ENCODE measurements around the gene NEURL1B. TPM values are rescaled to one million over a fixed set of nuclear protein-coding genes. Genes with fewer than 3 reads are reported as not detected.

Gene NEURL1B
- polyA plus RNA-seq, 1 donor (not counting 4 experiments of a cell fraction or from before 2014, with no cell fraction given), result 0.43 TPM

- no peaks in the 10 kb centered on the region for H3K9me1 ChIP-seq (ENCODE audit: control insufficient read depth, extremely low read depth, insufficient read depth, low read length)
- no peak for FAIRE-seq
- no peak overlapping the region for H3K9ac ChIP-seq (ENCODE audit: control insufficient read depth, extremely low read depth, insufficient read depth, low read length)
- no peaks in the 10 kb centered on the region for H3K79me2 ChIP-seq (ENCODE audit: control insufficient read depth, insufficient read depth, low read length)
- H3K4me2 ChIP-seq (ENCODE audit: control insufficient read depth, extremely low read depth, insufficient read depth, low read depth, low read length), result no peak overlapping the region
- H3K4me3 ChIP-seq (ENCODE audit: control insufficient read depth in 2 of 3, extremely low read depth in 1 of 3, insufficient read depth in 2 of 3, low read depth in 1 of 3, low read length in 3 of 3), result no peak overlapping the region
- TF ChIP-seq CTCF (optimal IDR thresholded peaks at IDR 0.05 in 1 of 3, IDR thresholded peaks at IDR 0.05 in 1 of 3, conservative IDR thresholded peaks at IDR 0.05 in 1 of 3; ENCODE audit: extremely low read depth in 1 of 3, insufficient read depth in 2 of 3, low read length in 3 of 3) (no peak), EZH2 (IDR thresholded peaks at IDR 0.05; ENCODE audit: low read length) (no peak)
- no peak overlapping the region for H2AFZ ChIP-seq (ENCODE audit: control insufficient read depth, low read length)
- H3K27ac ChIP-seq (ENCODE audit: control insufficient read depth, insufficient read depth, low read length), result no peak overlapping the region
- no peaks in the 10 kb centered on the region for H4K20me1 ChIP-seq (ENCODE audit: control insufficient read depth, extremely low read depth, insufficient read depth, low read length)
- no peaks in the 10 kb centered on the region for H3K36me3 ChIP-seq (ENCODE audit: control insufficient read depth in 2 of 2, extremely low read depth in 1 of 2, insufficient read depth in 2 of 2, low read length in 2 of 2)
- dilution Hi-C loops (cut with MboI; ENCODE audit: extremely low pct_ligation_motif_present, low sequenced_read_pairs), result loop anchor here (25.0 kb wide), 1 partner anchor 192 kb away; no protein-coding TSS in a partner anchor
- no peak for DNase-seq (ENCODE audit: low read depth, low spot score)
- no peaks in the 10 kb centered on the region for H3K9me3 ChIP-seq (ENCODE audit: control insufficient read depth, low read depth, low read length)
- no peaks in the 10 kb centered on the region for H3K27me3 ChIP-seq (ENCODE audit: control insufficient read depth, extremely low read depth, insufficient read depth, low read length)
- H3K4me1 ChIP-seq (ENCODE audit: control insufficient read depth, extremely low read depth, insufficient read depth, low read length), result no peaks in the 10 kb centered on the region
These were observed 38.7 kb downstream of the NEURL1B start for GRCh38 chr5:172679628-172680212.

GRCh38 chr5:172680921-172681320 lies 39.9 kb downstream of the NEURL1B start:
- no peaks in the 10 kb centered on the region for H3K4me1 ChIP-seq (ENCODE audit: control insufficient read depth, extremely low read depth, insufficient read depth, low read length)
- FAIRE-seq, result no peak
- no peak for TF ChIP-seq EZH2 (IDR thresholded peaks at IDR 0.05; ENCODE audit: low read length)
- TF ChIP-seq CTCF (optimal IDR thresholded peaks at IDR 0.05 in 1 of 3, IDR thresholded peaks at IDR 0.05 in 1 of 3, conservative IDR thresholded peaks at IDR 0.05 in 1 of 3; ENCODE audit: extremely low read depth in 1 of 3, insufficient read depth in 2 of 3, low read length in 3 of 3), result no peak

More at GRCh38 chr5:172680921-172681320, 39.9 kb downstream of the NEURL1B start:
- H2AFZ ChIP-seq (ENCODE audit: control insufficient read depth, low read length), result no peak overlapping the region
- no peaks in the 10 kb centered on the region for H3K79me2 ChIP-seq (ENCODE audit: control insufficient read depth, insufficient read depth, low read length)
- no peaks in the 10 kb centered on the region for H3K27me3 ChIP-seq (ENCODE audit: control insufficient read depth, extremely low read depth, insufficient read depth, low read length)
- H3K4me3 ChIP-seq (ENCODE audit: control insufficient read depth in 2 of 3, extremely low read depth in 1 of 3, insufficient read depth in 2 of 3, low read depth in 1 of 3, low read length in 3 of 3), result no peak overlapping the region
- no peak overlapping the region for H3K4me2 ChIP-seq (ENCODE audit: control insufficient read depth, extremely low read depth, insufficient read depth, low read depth, low read length)
- H3K9ac ChIP-seq (ENCODE audit: control insufficient read depth, extremely low read depth, insufficient read depth, low read length), result no peak overlapping the region
- no peaks in the 10 kb centered on the region for H3K9me3 ChIP-seq (ENCODE audit: control insufficient read depth, low read depth, low read length)
- H3K9me1 ChIP-seq (ENCODE audit: control insufficient read depth, extremely low read depth, insufficient read depth, low read length), result no peaks in the 10 kb centered on the region
- DNase-seq (ENCODE audit: low read depth, low spot score), result no peak
- dilution Hi-C loops (cut with MboI; ENCODE audit: extremely low pct_ligation_motif_present, low sequenced_read_pairs), result loop anchor here (25.0 kb wide), 1 partner anchor 194 kb away; no protein-coding TSS in a partner anchor
- H4K20me1 ChIP-seq (ENCODE audit: control insufficient read depth, extremely low read depth, insufficient read depth, low read length), result no peaks in the 10 kb centered on the region
- no peaks in the 10 kb centered on the region for H3K36me3 ChIP-seq (ENCODE audit: control insufficient read depth in 2 of 2, extremely low read depth in 1 of 2, insufficient read depth in 2 of 2, low read length in 2 of 2)
- H3K27ac ChIP-seq (ENCODE audit: control insufficient read depth, insufficient read depth, low read length), result no peak overlapping the region

Measured in keratinocyte (primary cell).